ENCODE data around the gene THAP12.

- TF ChIP-seq GATA3 (IDR thresholded peaks at IDR 0.05; ENCODE audit: low read depth, low read length), result no peak
- no peak for TF ChIP-seq GATA2 (IDR thresholded peaks at IDR 0.05; ENCODE audit: low read depth, low read length)
These were observed 66.2 kb downstream of the THAP12 start for GRCh38 chr11:76314741-76315090.

Measured in SH-SY5Y (cell line).